GM21737 (cell line): Measurements from ENCODE around the gene R3HDM2.

Experiments
- ATAC-seq: cut with Tn5 transposase; IDR thresholded peaks from one replicate; pipeline ENCODE4 v1.9.1; 2021; ENCODE audit warnings: mild to moderate bottlenecking, moderate library complexity; ENCODE audit not compliant: unreplicated experiment

Gene R3HDM2

GRCh38 chr12:57467212-57467874 is 36.5 kb upstream of the R3HDM2 start:
- no peak for ATAC-seq

- ATAC-seq: no peak
Observed at GRCh38 chr12:57465747-57466505, 35.1 kb upstream of the R3HDM2 start.

- no peak for ATAC-seq
Observed at GRCh38 chr12:57465030-57465746, 34.3 kb upstream of the R3HDM2 start.

DNA sequence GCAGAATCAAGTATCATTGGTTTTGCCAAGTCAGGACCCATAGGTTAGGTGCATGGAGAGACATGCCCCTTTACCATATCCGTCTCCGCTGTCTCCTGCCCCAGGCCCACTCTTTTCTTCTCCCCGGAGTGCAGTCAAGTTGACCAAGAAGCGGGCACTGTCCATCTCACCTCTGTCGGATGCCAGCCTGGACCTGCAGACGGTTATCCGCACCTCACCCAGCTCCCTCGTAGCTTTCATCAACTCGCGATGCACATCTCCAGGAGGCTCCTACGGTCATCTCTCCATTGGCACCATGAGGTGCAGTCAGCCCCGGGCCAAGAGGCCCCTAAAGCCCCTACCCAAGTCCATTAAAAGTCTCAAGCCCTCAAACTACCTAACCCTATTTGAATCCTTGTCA is 33.7 kb upstream of the R3HDM2 start:
- ATAC-seq: no peak

DNA sequence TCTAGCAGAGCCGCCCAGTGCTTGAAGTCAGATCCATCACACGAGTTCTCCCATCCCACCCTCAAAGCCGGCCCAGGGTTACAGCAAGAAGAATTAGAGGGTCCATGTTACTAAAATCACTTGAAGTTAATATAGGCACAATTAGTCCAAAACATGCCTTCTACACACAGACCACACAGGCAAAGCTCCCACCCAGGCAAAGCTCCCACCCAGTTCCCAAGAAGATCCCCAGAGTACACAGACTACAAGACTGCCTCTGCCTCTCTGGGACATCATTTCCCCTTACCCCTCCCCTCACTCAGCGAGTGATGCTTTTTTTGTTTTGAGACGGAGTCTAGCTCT is 32.0 kb upstream of the R3HDM2 start:
- ATAC-seq: no peak

- ATAC-seq: peak; percentile 63
Observed at GRCh38 chr12:57462251-57462911, 31.5 kb upstream of the R3HDM2 start.

DNA sequence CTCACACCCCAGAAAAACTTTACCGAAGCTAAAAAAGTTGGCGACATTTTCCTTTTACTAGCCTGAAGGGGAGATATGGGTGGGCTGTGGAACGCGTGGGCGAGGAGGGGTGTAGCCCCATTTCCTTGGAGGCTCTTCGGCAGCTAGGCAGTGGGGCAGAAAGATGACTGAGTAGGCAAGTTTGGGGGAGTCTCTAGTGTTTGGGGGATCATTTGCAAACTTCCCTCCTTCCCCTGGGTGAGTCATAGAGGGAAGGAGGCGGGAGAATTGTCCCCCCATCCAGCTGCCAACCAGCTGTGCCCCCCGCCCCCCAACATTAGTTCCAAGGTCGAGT is 31.0 kb upstream of the R3HDM2 start:
- ATAC-seq: no peak

GRCh38 chr12:57461276-57461916 is 30.6 kb upstream of the R3HDM2 start:
- ATAC-seq: no peak

GRCh38 chr12:57460841-57461275 is 30.0 kb upstream of the R3HDM2 start:
- ATAC-seq: no peak

- ATAC-seq: no peak
Observed at GRCh38 chr12:57460468-57460784, 29.6 kb upstream of the R3HDM2 start.

DNA sequence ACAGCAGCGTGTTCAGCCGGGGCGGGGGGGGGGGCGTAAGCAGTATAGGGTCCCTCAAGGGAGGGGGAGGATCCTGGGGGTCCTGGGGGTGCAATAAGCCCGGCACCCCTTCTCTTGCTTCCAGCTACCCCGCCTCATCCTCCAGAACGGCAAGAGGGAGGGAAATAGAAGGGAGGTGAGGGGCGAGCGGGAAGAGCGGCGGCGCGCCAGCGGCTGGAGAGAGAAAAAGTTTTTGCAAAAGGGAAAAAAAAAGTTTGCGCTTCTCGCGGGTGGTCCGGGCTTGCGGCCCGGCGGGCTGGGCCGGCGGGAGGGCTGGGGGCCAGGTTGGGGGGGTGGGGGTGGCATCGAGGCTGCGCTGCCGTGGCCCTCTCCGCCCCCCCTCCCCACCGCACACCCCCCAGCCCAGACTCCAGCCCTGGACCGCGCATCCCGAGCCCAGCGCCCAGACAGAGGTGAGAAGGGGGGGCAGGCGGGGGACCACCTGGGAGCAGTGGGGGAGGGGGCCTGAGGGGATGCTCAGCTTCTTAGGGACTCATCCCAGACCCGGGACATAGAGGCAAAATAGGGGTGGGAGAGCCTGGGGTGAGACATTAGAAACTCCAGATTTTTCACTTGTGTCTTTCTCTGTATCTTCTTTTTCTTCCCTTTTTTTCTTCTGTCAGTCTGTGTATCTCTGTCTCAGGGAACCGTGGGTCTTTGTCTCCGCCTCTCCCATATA is 29.1 kb upstream of the R3HDM2 start, which contains the start of gene GLI1:
TSS of gene GLI1 (plus strand) at position 36 of the 718 bp plus-strand sequence. CDS start 3,907 bp downstream, outside the sequence.
- ATAC-seq: no peak

DNA sequence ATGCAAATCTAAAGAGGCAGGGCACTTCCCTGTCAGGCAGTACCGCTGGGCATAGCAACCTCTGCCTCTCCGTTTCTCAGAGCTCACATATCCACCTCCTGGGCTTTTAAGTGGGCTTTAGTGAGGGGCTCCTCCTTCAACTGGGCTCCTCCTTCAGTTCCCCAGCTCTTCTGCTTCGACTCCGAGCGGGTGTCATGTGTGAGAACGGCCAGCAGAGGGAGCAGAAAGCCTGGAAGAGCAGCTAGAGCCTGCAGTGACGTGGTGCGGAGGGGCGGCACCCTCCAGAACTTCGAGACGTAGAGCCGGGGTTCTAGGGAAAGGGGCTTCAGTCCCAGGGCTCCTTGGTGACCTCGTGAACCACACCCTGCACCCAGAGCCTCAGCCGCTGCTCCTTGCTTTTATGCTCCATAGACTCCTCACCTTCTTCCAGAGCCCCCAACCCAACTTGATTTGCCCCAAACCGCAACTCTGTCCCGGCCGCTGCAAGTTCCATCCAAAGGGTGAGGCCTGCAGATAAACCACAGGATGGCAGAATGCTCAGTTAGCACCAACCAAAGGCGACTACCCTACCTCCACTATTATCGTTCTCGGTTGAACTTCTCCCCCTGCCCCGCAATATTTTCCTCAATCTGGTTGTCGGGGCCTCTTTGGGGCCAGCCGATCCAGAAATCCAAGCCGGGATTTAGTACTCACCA is 28.4 kb upstream of the R3HDM2 start:
- ATAC-seq: peak; percentile 42

- ATAC-seq: no peak
Observed at GRCh38 chr12:57458665-57459054, 27.8 kb upstream of the R3HDM2 start.

GRCh38 chr12:57456737-57457490 is 26.1 kb upstream of the R3HDM2 start:
- no peak for ATAC-seq

GRCh38 chr12:57456145-57456700 is 25.4 kb upstream of the R3HDM2 start:
- ATAC-seq: no peak

DNA sequence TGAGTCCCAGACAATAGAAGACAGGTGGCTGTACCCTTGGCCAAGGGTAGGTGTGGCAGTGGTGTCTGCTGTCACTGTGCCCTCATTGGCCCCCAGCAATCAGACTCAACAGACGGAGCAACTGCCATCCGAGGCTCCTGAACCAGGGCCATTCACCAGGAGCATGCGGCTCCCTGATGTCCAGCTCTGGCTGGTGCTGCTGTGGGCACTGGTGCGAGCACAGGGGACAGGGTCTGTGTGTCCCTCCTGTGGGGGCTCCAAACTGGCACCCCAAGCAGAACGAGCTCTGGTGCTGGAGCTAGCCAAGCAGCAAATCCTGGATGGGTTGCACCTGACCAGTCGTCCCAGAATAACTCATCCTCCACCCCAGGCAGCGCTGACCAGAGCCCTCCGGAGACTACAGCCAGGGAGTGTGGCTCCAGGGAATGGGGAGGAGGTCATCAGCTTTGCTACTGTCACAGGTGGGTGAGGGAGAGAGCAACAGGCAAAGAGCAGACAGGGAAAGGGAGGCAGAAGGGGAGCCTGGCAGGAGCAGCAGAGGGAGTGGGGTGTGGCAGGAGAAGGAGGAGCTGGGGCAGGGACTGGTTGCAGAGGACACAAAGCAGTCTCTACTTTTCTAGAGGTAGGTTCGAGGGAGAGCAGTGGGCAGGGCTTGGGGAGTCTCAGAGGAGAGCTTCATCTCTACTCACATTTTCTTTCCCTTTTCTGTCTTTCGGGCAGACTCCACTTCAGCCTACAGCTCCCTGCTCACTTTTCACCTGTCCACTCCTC is 24.7 kb upstream of the R3HDM2 start:
- no peak for ATAC-seq

DNA sequence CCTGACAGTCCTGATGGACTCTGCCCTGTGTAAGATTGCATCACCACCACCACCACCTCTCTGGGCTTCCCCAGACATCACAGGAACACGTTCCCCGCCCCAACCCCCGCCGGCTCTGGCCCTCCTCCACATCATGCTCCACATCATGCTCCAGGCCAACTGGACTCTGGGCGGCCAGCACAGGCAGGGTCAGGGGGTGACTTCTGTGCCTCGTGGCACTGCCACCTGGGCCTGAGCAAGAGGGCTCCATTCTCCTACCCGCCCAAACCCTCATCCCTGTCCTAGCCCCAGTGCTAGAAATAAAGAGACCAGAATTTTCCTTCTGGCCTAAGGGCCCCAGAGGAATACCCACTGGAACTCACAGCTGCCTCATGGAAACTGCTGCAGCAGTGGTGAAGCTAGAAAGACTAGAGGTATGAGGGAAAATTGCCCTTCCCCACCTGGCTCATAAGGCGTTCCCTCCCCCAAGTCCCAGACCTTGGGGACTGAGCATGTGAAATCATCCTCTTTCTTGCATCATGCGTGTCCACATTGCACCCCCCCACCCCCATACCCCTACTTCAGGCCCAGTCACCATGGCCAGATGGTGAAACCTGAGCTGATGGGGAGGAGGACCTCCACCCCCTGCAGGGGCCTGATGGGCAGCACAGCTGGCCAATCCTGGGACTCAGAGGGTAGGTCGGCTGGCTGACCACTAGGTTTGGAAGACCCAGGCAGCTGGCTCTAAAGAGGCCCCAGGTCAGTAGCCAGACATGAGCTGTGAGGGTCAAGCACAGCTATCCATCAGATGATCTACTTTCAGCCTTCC is 23.9 kb upstream of the R3HDM2 start, which contains the start of gene INHBE:
TSS of gene INHBE (plus strand) at position 742 of the 808 bp plus-strand sequence. CDS start 230 bp downstream, outside the sequence.
- ATAC-seq: no peak
